HepG2 (cell line): ENCODE data around the gene SFXN5. TPM values are rescaled to one million over a fixed set of nuclear protein-coding genes. Genes with fewer than 3 reads are reported as not detected.

Experiments
- BCLAF1 ChIP-seq: fragments of 450-650 bp; IDR thresholded peaks from 2 replicates; pipeline ENCODE4 v1.6.1; 2017; ENCODE audit warnings: mild to moderate bottlenecking
- FOXO1 ChIP-seq: sonication (generic); formaldehyde crosslinking; IDR thresholded peaks from 2 replicates; pipeline ENCODE4 v1.4.0; 2020; ENCODE audit warnings: missing genetic modification reagents
- HMGXB3 ChIP-seq: sonication (generic); formaldehyde crosslinking; IDR thresholded peaks from 2 replicates; pipeline ENCODE4 v1.4.0; 2020; ENCODE audit warnings: missing genetic modification reagents, borderline replicate concordance
- KLF12 ChIP-seq: sonication (generic); formaldehyde crosslinking; IDR thresholded peaks from 2 replicates; pipeline ENCODE4 v1.4.0; 2020; ENCODE audit warnings: missing genetic modification reagents, borderline replicate concordance
- KLF9 ChIP-seq: IDR thresholded peaks from 2 replicates; pipeline ENCODE4 v1.6.1; 2016; ENCODE audit warnings: low read depth
- MIER2 ChIP-seq: IDR thresholded peaks from 2 replicates; pipeline ENCODE4 v1.6.1; 2016; ENCODE audit warnings: missing biosample characterization, missing genetic modification reagents
- MYC ChIP-seq: sonication (generic); formaldehyde crosslinking; IDR thresholded peaks from 2 replicates; pipeline ENCODE4 v1.9.0; 2021; ENCODE audit warnings: missing genetic modification reagents, borderline replicate concordance
- ZBTB21 ChIP-seq: sonication (generic); formaldehyde crosslinking; IDR thresholded peaks from 2 replicates; pipeline ENCODE4 v1.4.0; 2020; ENCODE audit warnings: missing genetic modification reagents
- ZBTB3 ChIP-seq: sonication (generic); formaldehyde crosslinking; IDR thresholded peaks from 2 replicates; pipeline ENCODE4 v1.4.0; 2020; ENCODE audit warnings: low read depth, mild to moderate bottlenecking, moderate library complexity, missing genetic modification reagents, borderline replicate concordance
- ZFP90 ChIP-seq: sonication (generic); formaldehyde crosslinking; IDR thresholded peaks from 2 replicates; pipeline ENCODE4 v1.8.0; 2022; ENCODE audit warnings: missing genetic modification reagents, mild to moderate bottlenecking, inconsistent platforms, borderline replicate concordance
- ZNF580 ChIP-seq: IDR thresholded peaks from 2 replicates; pipeline ENCODE4 v1.6.1; 2016; ENCODE audit warnings: low read depth, borderline replicate concordance
- polyA plus RNA-seq, 8 experiments: library from polyadenylated mRNA; depleted of rRNA in 3 of 8; stranded (reverse) in 7 of 8; unstranded in 1 of 8; fragments of >200 nt; fragmentation: Illumina TruSeq in 4 of 8; extraction: Trizol in 4 of 8; gene quantifications; 2 replicates each; pipeline versions ENCODE4 v1.2.1 to v1.2.3, GENCODE V29; 2011 to 2016; ENCODE audit warnings: low read depth in 4 of 8, missing spikeins in 1 of 8, mixed read lengths in 1 of 8; ENCODE audit not compliant: insufficient read depth in 1 of 8
- total RNA-seq, 5 experiments: library from RNA; depleted of rRNA; stranded (reverse); fragments of >200 nt; fragmentation: Illumina TruSeq; extraction: Trizol; gene quantifications; 2 replicates each; pipeline ENCODE4 v1.2.3, GENCODE V29; 2016; ENCODE audit warnings: low read depth in 1 of 5
- TF ChIP-seq, protein P1 (sequence below): sonication (generic); formaldehyde crosslinking; IDR thresholded peaks from 2 replicates; pipeline ENCODE4 v1.5.0; 2020; ENCODE audit warnings: mild to moderate bottlenecking, missing genetic modification reagents
- TF ChIP-seq, protein P2 (sequence below): sonication (generic); formaldehyde crosslinking; IDR thresholded peaks from 2 replicates; pipeline ENCODE4 v1.9.0; 2021; ENCODE audit warnings: missing genetic modification reagents, mild to moderate bottlenecking, borderline replicate concordance

The SFXN5 gene
- total and polyA plus RNA-seq, 2 of the 13 experiments (the other 11 are each of a cell fraction or from before 2014, with no cell fraction given), result 34.9 to 37.4 TPM

DNA sequence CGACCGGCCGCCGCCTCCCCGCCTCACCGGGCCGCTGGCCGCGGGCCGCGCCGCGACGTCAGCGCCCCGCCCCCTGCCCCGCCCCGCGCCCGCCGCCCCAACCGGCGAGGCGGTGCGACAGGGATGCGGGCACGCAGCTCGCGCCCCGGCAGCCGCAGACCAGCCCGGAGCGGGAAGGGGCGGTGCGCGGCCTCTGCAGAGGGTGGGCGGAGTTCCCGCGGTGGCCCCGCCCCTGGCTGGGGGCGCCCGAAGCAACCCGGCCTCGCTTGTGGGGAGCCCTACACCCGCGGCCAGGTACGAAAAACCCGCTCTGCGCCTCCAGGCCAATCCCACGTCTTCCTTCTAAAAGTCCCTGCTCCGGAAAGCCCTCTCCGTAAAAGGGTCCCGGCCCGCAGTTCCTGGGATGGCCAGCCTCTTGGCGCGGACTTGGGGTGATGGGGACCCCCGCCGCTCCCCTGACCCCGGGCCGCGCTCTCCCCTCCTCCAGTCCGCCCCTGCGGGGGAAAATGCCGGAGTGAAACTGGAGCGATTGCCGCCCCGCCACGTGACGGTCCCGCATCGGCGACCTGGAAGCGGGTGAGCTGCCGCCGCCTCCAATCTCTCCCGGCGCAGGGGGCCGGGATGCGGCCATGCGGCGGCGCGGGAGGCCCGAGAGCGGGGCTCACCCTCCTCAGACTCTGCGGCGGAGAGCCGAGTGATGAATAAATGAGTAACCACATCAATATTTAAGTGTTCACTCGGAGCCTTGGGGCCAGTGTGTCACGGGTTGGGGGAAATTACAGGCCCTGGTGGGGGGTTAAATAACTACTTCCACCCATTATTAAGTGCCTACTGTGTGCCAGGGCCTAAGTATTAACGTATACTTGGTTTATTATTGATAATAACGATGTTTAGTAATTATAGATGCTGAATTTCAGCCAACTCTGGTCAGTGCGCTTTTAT lies 41.7 kb upstream of the SFXN5 start, which contains the start of gene RAB11FIP5 (continued):
- TF ChIP-seq HMGXB3 (CRISPR knock-in tag), result no peak
- TF ChIP-seq ZFP90 (CRISPR knock-in tag), result no peak
- TF ChIP-seq ZNF580 (CRISPR knock-in tag), result 0 out of 2 replicates have a peak, but pooled peaks have one; percentile 36
- no peak; the same call in 1 of the 2 replicates for TF ChIP-seq FOXO1 (CRISPR knock-in tag)
- TF ChIP-seq KLF12 (CRISPR knock-in tag), result 0 out of 2 replicates have a peak, but pooled peaks have one; percentile 46
- TF ChIP-seq BCLAF1, result no peak
- TF ChIP-seq ZBTB3 (CRISPR knock-in tag), result no peak
- TF ChIP-seq, protein P1, sequence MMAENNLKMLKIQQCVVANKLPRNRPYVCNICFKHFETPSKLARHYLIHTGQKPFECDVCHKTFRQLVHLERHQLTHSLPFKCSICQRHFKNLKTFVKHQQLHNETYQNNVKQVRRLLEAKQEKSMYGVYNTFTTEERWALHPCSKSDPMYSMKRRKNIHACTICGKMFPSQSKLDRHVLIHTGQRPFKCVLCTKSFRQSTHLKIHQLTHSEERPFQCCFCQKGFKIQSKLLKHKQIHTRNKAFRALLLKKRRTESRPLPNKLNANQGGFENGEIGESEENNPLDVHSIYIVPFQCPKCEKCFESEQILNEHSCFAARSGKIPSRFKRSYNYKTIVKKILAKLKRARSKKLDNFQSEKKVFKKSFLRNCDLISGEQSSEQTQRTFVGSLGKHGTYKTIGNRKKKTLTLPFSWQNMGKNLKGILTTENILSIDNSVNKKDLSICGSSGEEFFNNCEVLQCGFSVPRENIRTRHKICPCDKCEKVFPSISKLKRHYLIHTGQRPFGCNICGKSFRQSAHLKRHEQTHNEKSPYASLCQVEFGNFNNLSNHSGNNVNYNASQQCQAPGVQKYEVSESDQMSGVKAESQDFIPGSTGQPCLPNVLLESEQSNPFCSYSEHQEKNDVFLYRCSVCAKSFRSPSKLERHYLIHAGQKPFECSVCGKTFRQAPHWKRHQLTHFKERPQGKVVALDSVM, result no peak
- TF ChIP-seq ZBTB21, result no peak
- peak; percentile 80 for TF ChIP-seq MYC (CRISPR knock-in tag)
- TF ChIP-seq, protein P2, sequence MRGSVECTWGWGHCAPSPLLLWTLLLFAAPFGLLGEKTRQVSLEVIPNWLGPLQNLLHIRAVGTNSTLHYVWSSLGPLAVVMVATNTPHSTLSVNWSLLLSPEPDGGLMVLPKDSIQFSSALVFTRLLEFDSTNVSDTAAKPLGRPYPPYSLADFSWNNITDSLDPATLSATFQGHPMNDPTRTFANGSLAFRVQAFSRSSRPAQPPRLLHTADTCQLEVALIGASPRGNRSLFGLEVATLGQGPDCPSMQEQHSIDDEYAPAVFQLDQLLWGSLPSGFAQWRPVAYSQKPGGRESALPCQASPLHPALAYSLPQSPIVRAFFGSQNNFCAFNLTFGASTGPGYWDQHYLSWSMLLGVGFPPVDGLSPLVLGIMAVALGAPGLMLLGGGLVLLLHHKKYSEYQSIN (CRISPR knock-in tag), result no peak
- no peak for TF ChIP-seq MIER2
- TF ChIP-seq KLF9 (CRISPR knock-in tag), result 0 out of 2 replicates have a peak, but pooled peaks have one; percentile 33
